Fibroblast of lung (primary cell): ENCODE measurements around the gene MS4A15. TPM values are rescaled to one million over a fixed set of nuclear protein-coding genes. Genes with fewer than 3 reads are reported as not detected.

ENCODE experiments used
- DNase-seq, 2 donors: peaks; one replicate each; pipeline versions ENCODE4 v3.0.0 to v3.0.0-alpha.2; 2010; ENCODE audit warnings: low read depth in 2 of 2
- H2AFZ ChIP-seq: 2 replicates; pipeline ENCODE4 v1.5.1; 2012; ENCODE audit warnings: low read length, control low read depth, inconsistent platforms
- H3K27ac ChIP-seq: 2 replicates; pipeline ENCODE4 v1.5.1; 2011; ENCODE audit warnings: low read length, control low read depth; ENCODE audit not compliant: insufficient read depth
- H3K27me3 ChIP-seq: 2 replicates; pipeline ENCODE4 v1.5.1; 2011; ENCODE audit warnings: mild to moderate bottlenecking, low read length; ENCODE audit not compliant: control insufficient read depth, insufficient read depth
- H3K36me3 ChIP-seq: 2 replicates; pipeline ENCODE4 v1.5.1; 2011; ENCODE audit warnings: low read length; ENCODE audit not compliant: control insufficient read depth, insufficient read depth
- H3K4me1 ChIP-seq: 2 replicates; pipeline ENCODE4 v1.5.1; 2011; ENCODE audit warnings: low read length; ENCODE audit not compliant: control insufficient read depth, insufficient read depth; ENCODE audit errors: extremely low read depth
- H3K4me2 ChIP-seq: 2 replicates; pipeline ENCODE4 v1.5.1; 2011; ENCODE audit warnings: low read length, control low read depth; ENCODE audit not compliant: insufficient read depth; ENCODE audit errors: extremely low read depth
- H3K4me3 ChIP-seq, 4 experiments: fragments of 200-600 bp in 1 of 4; sonication (generic) in 1 of 4; replicated peaks in 1 of 4; 2 replicates each; pipeline ENCODE4 v1.5.1; 2011 to 2016; ENCODE audit warnings: low read length in 4 of 4, low read depth in 3 of 4, mild to moderate bottlenecking in 3 of 4, control low read depth in 2 of 4, inconsistent platforms in 1 of 4, mixed read lengths in 1 of 4; ENCODE audit not compliant: insufficient read depth in 1 of 4; ENCODE audit errors: control extremely low read depth in 1 of 4
- H3K79me2 ChIP-seq: 2 replicates; pipeline ENCODE4 v1.5.1; 2012; ENCODE audit warnings: mild to moderate bottlenecking, low read length, inconsistent platforms; ENCODE audit not compliant: control insufficient read depth, insufficient read depth
- H3K9ac ChIP-seq: 2 replicates; pipeline ENCODE4 v1.5.1; 2011; ENCODE audit warnings: mild to moderate bottlenecking, low read length, control low read depth; ENCODE audit not compliant: insufficient read depth
- H3K9me3 ChIP-seq: 2 replicates; pipeline ENCODE4 v1.5.1; 2012; ENCODE audit warnings: low read depth, low read length; ENCODE audit not compliant: control insufficient read depth, insufficient read depth
- H4K20me1 ChIP-seq: 2 replicates; pipeline ENCODE4 v1.5.1; 2011; ENCODE audit warnings: low read length; ENCODE audit not compliant: control insufficient read depth, insufficient read depth; ENCODE audit errors: extremely low read depth
- EZH2 ChIP-seq: IDR thresholded peaks from 2 replicates; pipeline ENCODE4 v1.5.1; 2012; ENCODE audit warnings: low read length, control low read depth, mild to moderate bottlenecking; ENCODE audit errors: missing control alignments
- polyA plus RNA-seq, 2 donors: library from polyadenylated mRNA; depleted of rRNA in 1 of 2; stranded (reverse) in 1 of 2; unstranded in 1 of 2; fragments of >200 nt; gene quantifications; 2 replicates each; pipeline ENCODE4 v1.2.1, GENCODE V29; 2011 to 2012; ENCODE audit warnings: missing spikeins in 1 of 2
- total RNA-seq: library from RNA; depleted of rRNA; stranded (reverse); fragments of >200 nt; gene quantifications from 2 replicates; pipeline ENCODE4 v1.2.1, GENCODE V29; 2014
- TF ChIP-seq, protein P1 (sequence below), 2 donors: IDR thresholded peaks in 1 of 2; conservative IDR thresholded peaks in 1 of 2; 1 replicate in 1 of 2; 2 replicates in 1 of 2; pipeline ENCODE4 v1.5.1; 2011 to 2012; ENCODE audit warnings: low read length in 2 of 2, control low read depth in 1 of 2, inconsistent platforms in 1 of 2, low read depth in 1 of 2, mild to moderate bottlenecking in 1 of 2

The MS4A15 gene
- total and polyA plus RNA-seq, 2 donors (not counting 1 experiment from before 2014, with no cell fraction given): not detected

DNA sequence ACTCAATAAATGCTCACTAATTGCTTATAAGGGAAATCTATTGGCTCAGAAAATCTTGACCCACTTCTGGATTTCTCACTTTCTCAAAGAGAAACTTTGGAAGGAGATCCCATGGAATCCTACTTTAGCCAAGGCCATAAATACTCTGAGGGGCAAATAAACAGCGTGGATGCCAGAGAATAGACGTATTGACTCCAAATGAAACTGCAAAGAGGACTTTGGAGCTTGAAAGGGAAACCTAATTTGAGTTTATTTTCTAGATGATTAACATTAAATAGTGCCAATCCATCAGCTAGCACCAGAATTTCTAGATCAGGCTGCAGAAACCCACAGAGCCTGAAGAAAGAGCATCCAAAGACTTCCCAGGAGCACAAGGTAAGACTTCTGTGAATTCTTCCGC, 32.2 kb upstream of the MS4A15 start, which contains the start of gene MS4A18:
Gene MS4A18 (plus strand): TSS at position 301 of the 400 bp plus-strand sequence.
- H3K9me3 ChIP-seq: no peaks in the 10 kb centered on the region
- no peaks in the 10 kb centered on the region for H3K27me3 ChIP-seq
- H4K20me1 ChIP-seq: no peaks in the 10 kb centered on the region
- no peak for DNase-seq
- H2AFZ ChIP-seq: no peak within 1 kb of the TSS
- no peak within 1 kb of the TSS for H3K27ac ChIP-seq
- no peak within 1 kb of the TSS for H3K9ac ChIP-seq
- no peaks in the 10 kb centered on the region for H3K79me2 ChIP-seq
- H3K4me1 ChIP-seq: no peaks in the 10 kb centered on the region
- no peak within 1 kb of the TSS for H3K4me3 ChIP-seq
- H3K4me2 ChIP-seq: no peak within 1 kb of the TSS
- TF ChIP-seq, protein P1, sequence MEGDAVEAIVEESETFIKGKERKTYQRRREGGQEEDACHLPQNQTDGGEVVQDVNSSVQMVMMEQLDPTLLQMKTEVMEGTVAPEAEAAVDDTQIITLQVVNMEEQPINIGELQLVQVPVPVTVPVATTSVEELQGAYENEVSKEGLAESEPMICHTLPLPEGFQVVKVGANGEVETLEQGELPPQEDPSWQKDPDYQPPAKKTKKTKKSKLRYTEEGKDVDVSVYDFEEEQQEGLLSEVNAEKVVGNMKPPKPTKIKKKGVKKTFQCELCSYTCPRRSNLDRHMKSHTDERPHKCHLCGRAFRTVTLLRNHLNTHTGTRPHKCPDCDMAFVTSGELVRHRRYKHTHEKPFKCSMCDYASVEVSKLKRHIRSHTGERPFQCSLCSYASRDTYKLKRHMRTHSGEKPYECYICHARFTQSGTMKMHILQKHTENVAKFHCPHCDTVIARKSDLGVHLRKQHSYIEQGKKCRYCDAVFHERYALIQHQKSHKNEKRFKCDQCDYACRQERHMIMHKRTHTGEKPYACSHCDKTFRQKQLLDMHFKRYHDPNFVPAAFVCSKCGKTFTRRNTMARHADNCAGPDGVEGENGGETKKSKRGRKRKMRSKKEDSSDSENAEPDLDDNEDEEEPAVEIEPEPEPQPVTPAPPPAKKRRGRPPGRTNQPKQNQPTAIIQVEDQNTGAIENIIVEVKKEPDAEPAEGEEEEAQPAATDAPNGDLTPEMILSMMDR (conservative IDR thresholded peaks at IDR 0.05 in 1 of 2, IDR thresholded peaks at IDR 0.05 in 1 of 2; ENCODE audit: low read depth in 1 of 2, low read length in 2 of 2): no peak
- TF ChIP-seq EZH2: no peak
- no peaks in the 10 kb centered on the region for H3K36me3 ChIP-seq

DNA sequence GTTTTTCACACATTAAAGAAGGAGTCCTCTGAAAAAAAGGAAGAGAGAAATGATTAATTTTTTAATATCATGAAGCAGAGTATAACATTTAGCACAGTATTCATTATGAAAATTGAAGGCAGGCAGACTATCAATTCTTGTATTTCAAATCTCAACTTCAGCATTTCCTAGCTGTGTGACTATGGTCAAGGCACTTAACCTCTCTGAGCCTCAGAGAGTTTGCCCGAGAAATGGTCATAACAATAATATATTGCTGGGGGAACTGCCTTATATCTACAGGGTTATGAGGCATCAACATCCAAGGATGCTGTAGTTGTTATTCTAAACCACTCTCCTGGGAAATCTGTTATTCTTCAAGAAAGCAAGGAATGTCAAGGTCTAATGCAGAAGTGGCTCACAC, 31.1 kb upstream of the MS4A15 start:
- Histone ChIP-seq H3K27me3 (no peaks in the 10 kb centered on the region), H3K79me2 (no peaks in the 10 kb centered on the region), H3K27ac (no peak overlapping the region), H4K20me1 (no peaks in the 10 kb centered on the region), H3K4me2 (no peak overlapping the region), H3K36me3 (no peaks in the 10 kb centered on the region), H3K4me1 (no peaks in the 10 kb centered on the region), H2AFZ (no peak overlapping the region), H3K9ac (no peak overlapping the region), H3K9me3 (no peaks in the 10 kb centered on the region), H3K4me3 (no peak overlapping the region)
- TF ChIP-seq, protein P1 (conservative IDR thresholded peaks at IDR 0.05 in 1 of 2, IDR thresholded peaks at IDR 0.05 in 1 of 2; ENCODE audit: low read depth in 1 of 2, low read length in 2 of 2): no peak
- no peak for TF ChIP-seq EZH2
- DNase-seq: no peak

DNA sequence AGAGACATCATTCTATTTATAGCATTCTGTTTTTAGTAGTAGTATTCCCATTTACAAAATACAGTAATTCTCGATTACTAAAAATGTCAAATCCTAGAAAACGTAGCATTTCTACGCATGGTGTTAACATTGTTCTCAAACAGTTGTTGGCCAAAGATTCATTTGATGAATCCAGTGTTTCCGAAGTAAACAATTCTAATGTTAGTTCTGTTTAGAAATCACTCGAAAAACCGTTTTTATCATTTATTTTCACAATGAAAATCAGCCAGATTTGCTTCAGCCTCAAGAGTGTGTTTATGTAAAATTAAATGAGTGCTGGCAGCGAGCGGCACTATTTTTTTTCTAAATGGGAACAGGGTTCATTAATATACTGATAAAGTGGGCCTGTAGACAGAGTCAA, 25.1 kb upstream of the MS4A15 start:
- DNase-seq: no peak
- no peaks in the 10 kb centered on the region for H3K4me1 ChIP-seq
- H3K9ac ChIP-seq: no peak overlapping the region
- H3K9me3 ChIP-seq: no peaks in the 10 kb centered on the region
- no peak overlapping the region for H3K27ac ChIP-seq
- TF ChIP-seq, protein P1 (conservative IDR thresholded peaks at IDR 0.05 in 1 of 2, IDR thresholded peaks at IDR 0.05 in 1 of 2; ENCODE audit: low read depth in 1 of 2, low read length in 2 of 2): no peak
- TF ChIP-seq EZH2: no peak
- H3K4me3 ChIP-seq: no peak overlapping the region
- no peaks in the 10 kb centered on the region for H3K36me3 ChIP-seq
- no peaks in the 10 kb centered on the region for H4K20me1 ChIP-seq
- no peaks in the 10 kb centered on the region for H3K79me2 ChIP-seq
- no peaks in the 10 kb centered on the region for H3K27me3 ChIP-seq
- H3K4me2 ChIP-seq: no peak overlapping the region
- no peak overlapping the region for H2AFZ ChIP-seq
